ENCODE measurements around the gene SLC5A6. TPM values are rescaled to one million over a fixed set of nuclear protein-coding genes. Genes with fewer than 3 reads are reported as not detected.

The SLC5A6 gene
- total RNA-seq, 1 experiment from 2014 or later = 49.0 TPM

GRCh38 chr2:27220091-27220490, 8.0 kb upstream of the SLC5A6 start:
- Histone ChIP-seq H3K9me2 (ENCODE audit: insufficient read depth) (no peaks in the 10 kb centered on the region), H3K27me3 (ENCODE audit: insufficient read depth, low read depth) (no peaks in the 10 kb centered on the region), H3K4me2 (no peak overlapping the region), H2AFZ (no peak overlapping the region), H3K36me3 (ENCODE audit: low read depth) (peaks cover 18% of the 10 kb centered on the region), H3K9me3 (ENCODE audit: insufficient read depth, low read depth) (no peaks in the 10 kb centered on the region), H3K27ac (no peak overlapping the region), H3F3A (ENCODE audit: insufficient read depth, low read depth) (peaks cover 16% of the 10 kb centered on the region), H3K4me1 (replicated peaks; ENCODE audit: insufficient read depth) (peaks cover 13% of the 10 kb centered on the region), H4K20me1 (ENCODE audit: insufficient read depth) (no peaks in the 10 kb centered on the region), H3K79me2 (ENCODE audit: low read depth) (peaks cover 24% of the 10 kb centered on the region), H3K4me3 (no peak overlapping the region)
- CTCF ChIA-PET = no interaction called here
- intact Hi-C loops (cut with micrococcal nuclease; ENCODE audit: unreplicated experiment) = no loop called here
- DNase-seq = no peak
- BruUV-seq (replicated peaks) = no TSS peak
- POLR2A ChIA-PET (ENCODE audit: unreplicated experiment) = interaction anchor here (0.7 kb wide), 1 partner anchor 81 kb away, joined by 6 read pairs; no protein-coding TSS in a partner anchor
- no peak for TF ChIP-seq EZH2 (IDR thresholded peaks at IDR 0.05; ENCODE audit: low read depth)
- no peak for TF ChIP-seq CTCF (conservative IDR thresholded peaks at IDR 0.05)

- ChIA-PET CTCF (no interaction called here), POLR2A (ENCODE audit: unreplicated experiment) (no interaction called here)
- Histone ChIP-seq H3K27me3 (ENCODE audit: insufficient read depth, low read depth) (no peaks in the 10 kb centered on the region), H3K9me2 (ENCODE audit: insufficient read depth) (no peaks in the 10 kb centered on the region), H3K4me2 (peak overlapping the region; percentile 93; the same call in 1 of the 2 replicates), H3K27ac (no peak overlapping the region), H3K36me3 (ENCODE audit: low read depth) (peaks cover 18% of the 10 kb centered on the region), H3F3A (ENCODE audit: insufficient read depth, low read depth) (peaks cover 19% of the 10 kb centered on the region), H3K4me3 (no peak overlapping the region), H2AFZ (no peak overlapping the region), H3K79me2 (ENCODE audit: low read depth) (peaks cover 26% of the 10 kb centered on the region), H3K9me3 (ENCODE audit: insufficient read depth, low read depth) (no peaks in the 10 kb centered on the region), H3K4me1 (replicated peaks; ENCODE audit: insufficient read depth) (peaks cover 14% of the 10 kb centered on the region), H4K20me1 (ENCODE audit: insufficient read depth) (no peaks in the 10 kb centered on the region)
- TF ChIP-seq CTCF (conservative IDR thresholded peaks at IDR 0.05) (no peak), EZH2 (IDR thresholded peaks at IDR 0.05; ENCODE audit: low read depth) (no peak)
- no TSS peak for BruUV-seq (replicated peaks)
- DNase-seq = no peak
- intact Hi-C loops (cut with micrococcal nuclease; ENCODE audit: unreplicated experiment) = loop anchor here (10.0 kb wide), 2 partner anchors 84 to 106 kb away; partner anchors contain the start of genes MPV17, PREB and PRR30
These were observed 7.0 kb upstream of the SLC5A6 start for GRCh38 chr2:27219091-27219490.

GRCh38 chr2:27218614-27219013, 6.5 kb upstream of the SLC5A6 start:
- Histone ChIP-seq H2AFZ (no peak overlapping the region), H3F3A (ENCODE audit: insufficient read depth, low read depth) (peaks cover 19% of the 10 kb centered on the region), H3K4me2 (peak overlapping the region; percentile 93), H3K9me3 (ENCODE audit: insufficient read depth, low read depth) (no peaks in the 10 kb centered on the region), H3K9me2 (ENCODE audit: insufficient read depth) (no peaks in the 10 kb centered on the region), H3K4me3 (peak overlapping the region; percentile 76), H3K36me3 (ENCODE audit: low read depth) (peaks cover 18% of the 10 kb centered on the region), H3K79me2 (ENCODE audit: low read depth) (peaks cover 30% of the 10 kb centered on the region), H3K27ac (no peak overlapping the region), H4K20me1 (ENCODE audit: insufficient read depth) (no peaks in the 10 kb centered on the region), H3K4me1 (replicated peaks; ENCODE audit: insufficient read depth) (peaks cover 19% of the 10 kb centered on the region), H3K27me3 (ENCODE audit: insufficient read depth, low read depth) (no peaks in the 10 kb centered on the region)
- CTCF ChIA-PET = no interaction called here
- TF ChIP-seq EZH2 (IDR thresholded peaks at IDR 0.05; ENCODE audit: low read depth) = no peak
- TF ChIP-seq CTCF (conservative IDR thresholded peaks at IDR 0.05) = no peak
- POLR2A ChIA-PET (ENCODE audit: unreplicated experiment) = no interaction called here
- BruUV-seq (replicated peaks) = no TSS peak
- no peak for DNase-seq
- intact Hi-C loops (cut with micrococcal nuclease; ENCODE audit: unreplicated experiment) = loop anchor here (10.0 kb wide), 2 partner anchors 84 to 106 kb away; partner anchors contain the start of genes MPV17, PREB and PRR30
